ENCODE measurements around the gene TRIM9. TPM values are rescaled to one million over a fixed set of nuclear protein-coding genes. Genes with fewer than 3 reads are reported as not detected.

The TRIM9 gene
- total RNA-seq, 4 donors from 2014 or later, result 0.84 to 4.7 (median 1.4) TPM

DNA sequence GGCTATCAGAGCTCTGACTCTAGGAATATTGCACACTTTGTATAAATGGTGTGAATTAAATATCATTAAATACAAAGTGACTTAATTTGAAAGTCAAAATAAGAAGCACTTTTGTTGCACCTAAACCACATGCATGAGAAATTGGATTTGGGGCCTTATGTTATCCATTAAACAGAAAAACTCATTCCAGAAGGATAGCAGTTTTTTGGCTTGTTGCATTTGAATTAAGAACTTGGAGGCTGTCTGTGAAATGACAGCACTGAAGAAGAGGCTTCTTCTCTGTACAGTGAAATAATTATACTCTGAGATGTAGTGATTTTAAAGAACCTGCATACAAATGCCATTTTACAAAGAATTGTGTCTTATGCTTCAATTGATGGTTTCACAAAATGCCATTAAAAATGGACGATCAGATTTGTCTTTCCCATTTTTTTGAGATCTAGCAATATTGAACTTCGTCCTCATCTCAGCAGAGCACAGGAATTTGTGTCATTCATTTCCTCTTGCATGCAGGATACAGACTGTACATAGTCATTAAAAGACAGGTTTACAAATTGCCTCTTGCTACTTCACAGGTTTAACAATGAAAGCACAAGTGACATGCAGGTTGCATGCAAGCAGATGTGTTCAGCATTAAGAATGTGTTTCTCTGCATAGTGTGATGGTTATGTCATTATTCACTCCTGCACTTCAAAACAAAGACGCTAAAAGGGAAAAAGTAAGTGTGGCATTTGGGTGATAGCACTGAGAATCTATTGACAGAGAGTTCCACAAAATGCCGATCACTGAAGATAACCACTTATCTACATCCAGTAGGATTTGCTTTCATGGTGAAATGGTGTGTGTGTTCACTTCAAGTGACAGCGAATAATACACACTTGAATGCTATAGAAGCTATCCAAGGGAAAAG, 114.7 kb downstream of the TRIM9 start:
- Histone ChIP-seq H3K36me3 (no peaks in the 10 kb centered on the region), H3K27ac (no peak overlapping the region), H3K4me3 (no peak overlapping the region), H3K9me3 (no peaks in the 10 kb centered on the region), H3K27me3 (no peaks in the 10 kb centered on the region), H3K4me1 (no peaks in the 10 kb centered on the region)
- TF ChIP-seq POLR2A (IDR thresholded peaks at IDR 0.05) (no peak), EP300 (IDR thresholded peaks at IDR 0.05) (no peak), POLR2AphosphoS5 (IDR thresholded peaks at IDR 0.05) (no peak)
- TF ChIP-seq, protein P1, sequence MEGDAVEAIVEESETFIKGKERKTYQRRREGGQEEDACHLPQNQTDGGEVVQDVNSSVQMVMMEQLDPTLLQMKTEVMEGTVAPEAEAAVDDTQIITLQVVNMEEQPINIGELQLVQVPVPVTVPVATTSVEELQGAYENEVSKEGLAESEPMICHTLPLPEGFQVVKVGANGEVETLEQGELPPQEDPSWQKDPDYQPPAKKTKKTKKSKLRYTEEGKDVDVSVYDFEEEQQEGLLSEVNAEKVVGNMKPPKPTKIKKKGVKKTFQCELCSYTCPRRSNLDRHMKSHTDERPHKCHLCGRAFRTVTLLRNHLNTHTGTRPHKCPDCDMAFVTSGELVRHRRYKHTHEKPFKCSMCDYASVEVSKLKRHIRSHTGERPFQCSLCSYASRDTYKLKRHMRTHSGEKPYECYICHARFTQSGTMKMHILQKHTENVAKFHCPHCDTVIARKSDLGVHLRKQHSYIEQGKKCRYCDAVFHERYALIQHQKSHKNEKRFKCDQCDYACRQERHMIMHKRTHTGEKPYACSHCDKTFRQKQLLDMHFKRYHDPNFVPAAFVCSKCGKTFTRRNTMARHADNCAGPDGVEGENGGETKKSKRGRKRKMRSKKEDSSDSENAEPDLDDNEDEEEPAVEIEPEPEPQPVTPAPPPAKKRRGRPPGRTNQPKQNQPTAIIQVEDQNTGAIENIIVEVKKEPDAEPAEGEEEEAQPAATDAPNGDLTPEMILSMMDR (IDR thresholded peaks at IDR 0.05), result no peak
- ATAC-seq, result no peak
- 59 to 69% methylated on average over 4 to 5 of the region's 5 CpGs for WGBS, 2 donors (ENCODE audit: low coverage in 1 of 2)

DNA sequence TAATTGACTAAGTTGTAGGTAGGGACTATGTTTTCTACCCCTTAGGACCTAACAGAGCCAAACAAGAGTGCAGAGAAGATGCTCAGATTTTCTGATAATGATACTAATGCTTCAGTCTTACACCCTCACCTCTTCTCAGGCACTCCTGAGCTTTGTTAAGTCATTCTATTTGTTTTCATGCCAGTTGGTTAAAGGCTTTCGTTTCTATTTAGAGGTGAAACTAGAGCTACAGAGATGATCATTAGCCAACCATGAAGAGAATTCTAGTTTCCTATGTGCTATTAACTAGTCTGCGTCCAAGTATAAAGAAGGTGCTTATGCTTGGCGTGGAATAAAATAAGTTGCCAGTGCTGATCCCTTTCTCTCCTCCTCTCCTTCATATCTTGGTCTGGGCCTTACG, 116.0 kb downstream of the TRIM9 start:
- WGBS, 2 donors (ENCODE audit: low coverage in 1 of 2), result 86 to 92% methylated on average over 2 to 3 of the region's 4 CpGs

DNA sequence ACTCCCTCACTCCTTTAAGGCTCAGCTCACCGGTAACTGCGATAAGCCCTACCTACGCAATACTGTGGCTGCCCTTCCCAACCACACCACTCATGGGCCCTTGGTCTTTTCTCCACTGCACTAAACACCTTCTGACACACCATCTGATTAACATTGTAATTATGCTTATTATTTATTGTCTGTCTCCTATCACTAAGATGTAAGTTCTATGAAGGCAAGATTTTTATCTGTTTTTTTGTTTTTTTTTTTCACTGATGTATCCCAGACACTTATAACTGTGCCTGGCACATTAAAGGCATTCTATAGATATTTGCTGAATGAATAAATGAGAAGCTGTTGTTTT, 116.4 kb downstream of the TRIM9 start:
- Histone ChIP-seq H3K27me3 (no peaks in the 10 kb centered on the region), H3K9me3 (no peaks in the 10 kb centered on the region), H3K4me3 (no peak overlapping the region), H3K4me1 (no peaks in the 10 kb centered on the region), H3K36me3 (no peaks in the 10 kb centered on the region), H3K27ac (no peak overlapping the region)
- WGBS, 2 donors (ENCODE audit: low coverage in 1 of 2), result 92 to 95% methylated on average over 3 of the region's 3 CpGs
- no peak for ATAC-seq
- TF ChIP-seq, protein P1 (IDR thresholded peaks at IDR 0.05), result no peak
- no peak for TF ChIP-seq POLR2A (IDR thresholded peaks at IDR 0.05)
- no peak for TF ChIP-seq POLR2AphosphoS5 (IDR thresholded peaks at IDR 0.05)
- no peak for TF ChIP-seq EP300 (IDR thresholded peaks at IDR 0.05)

More for the DNA sequence above, 116.0 kb downstream of the TRIM9 start:
- no peaks in the 10 kb centered on the region for H3K4me1 ChIP-seq
- no peaks in the 10 kb centered on the region for H3K9me3 ChIP-seq
- no peaks in the 10 kb centered on the region for H3K27me3 ChIP-seq
- H3K36me3 ChIP-seq, result no peaks in the 10 kb centered on the region
- H3K4me3 ChIP-seq, result no peak overlapping the region
- H3K27ac ChIP-seq, result no peak overlapping the region
- ATAC-seq, result no peak
- no peak for TF ChIP-seq POLR2AphosphoS5 (IDR thresholded peaks at IDR 0.05)
- TF ChIP-seq POLR2A (IDR thresholded peaks at IDR 0.05), result no peak
- TF ChIP-seq, protein P1 (IDR thresholded peaks at IDR 0.05), result no peak
- TF ChIP-seq EP300 (IDR thresholded peaks at IDR 0.05), result no peak

DNA sequence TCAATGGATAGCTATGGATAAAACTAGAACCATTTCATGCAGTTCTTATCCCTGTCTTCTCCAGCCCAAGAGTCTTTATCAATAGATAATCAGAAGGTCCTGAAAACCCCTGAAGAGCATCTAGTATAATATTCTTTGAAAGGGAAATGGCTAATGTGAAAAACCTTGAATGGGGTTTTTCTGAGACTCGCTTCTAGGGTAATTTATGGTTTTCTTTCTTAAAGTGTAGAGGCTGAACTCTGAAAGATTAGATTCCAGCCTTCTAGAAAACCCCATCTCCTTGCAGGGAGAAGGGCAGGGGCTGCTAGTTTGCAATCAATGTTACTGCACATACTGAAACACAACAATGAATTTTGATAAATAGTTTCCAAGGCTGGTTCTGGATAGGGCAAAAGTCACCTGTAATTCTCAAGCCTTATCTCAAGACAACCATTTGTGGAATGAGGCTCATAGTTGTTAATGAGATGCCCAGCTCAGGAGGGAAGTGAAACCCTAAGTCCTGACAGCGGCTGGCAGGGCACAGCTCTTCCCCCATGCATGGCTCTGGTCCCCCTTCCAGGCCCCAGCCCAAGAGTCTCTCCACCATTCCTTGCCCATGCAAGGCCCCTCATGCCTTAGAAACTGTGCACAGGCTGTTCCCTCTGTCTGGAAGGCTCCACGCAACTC, 116.9 kb downstream of the TRIM9 start:
- Histone ChIP-seq H3K9me3 (no peaks in the 10 kb centered on the region), H3K4me3 (no peak overlapping the region), H3K27me3 (peaks cover 2% of the 10 kb centered on the region), H3K4me1 (no peaks in the 10 kb centered on the region), H3K36me3 (no peaks in the 10 kb centered on the region), H3K27ac (no peak overlapping the region)
- 96 to 100% methylated on average over 2 to 3 of the region's 3 CpGs for WGBS, 2 donors (ENCODE audit: low coverage in 1 of 2)
- no peak for ATAC-seq
- TF ChIP-seq POLR2A (IDR thresholded peaks at IDR 0.05) (no peak), EP300 (IDR thresholded peaks at IDR 0.05) (no peak), POLR2AphosphoS5 (IDR thresholded peaks at IDR 0.05) (no peak)
- TF ChIP-seq, protein P1 (IDR thresholded peaks at IDR 0.05), result no peak
